ENCODE data around the gene ELAC2. TPM values are rescaled to one million over a fixed set of nuclear protein-coding genes. Genes with fewer than 3 reads are reported as not detected.

ELAC2 gene
- total and polyA plus RNA-seq, 2 donors (not counting 1 experiment from before 2014, with no cell fraction given) = 36.9 to 47.2 TPM

- Histone ChIP-seq H3K9me3 (ENCODE audit: control insufficient read depth, insufficient read depth, low read depth, low read length) (no peaks in the 10 kb centered on the region), H3K9ac (ENCODE audit: insufficient read depth, low read length) (no peak overlapping the region), H3K4me3 (replicated peaks in 1 of 4; ENCODE audit: control extremely low read depth in 1 of 4, insufficient read depth in 1 of 4, low read depth in 3 of 4, low read length in 4 of 4) (no peak overlapping the region), H3K4me1 (ENCODE audit: control insufficient read depth, extremely low read depth, insufficient read depth, low read length) (no peaks in the 10 kb centered on the region), H3K36me3 (ENCODE audit: control insufficient read depth, insufficient read depth, low read length) (peaks cover 28% of the 10 kb centered on the region), H3K4me2 (ENCODE audit: extremely low read depth, insufficient read depth, low read length) (no peak overlapping the region), H3K27ac (ENCODE audit: insufficient read depth, low read length) (no peak overlapping the region), H2AFZ (ENCODE audit: low read length) (no peak overlapping the region), H3K79me2 (ENCODE audit: control insufficient read depth, insufficient read depth, low read length) (no peaks in the 10 kb centered on the region), H4K20me1 (ENCODE audit: control insufficient read depth, extremely low read depth, insufficient read depth, low read length) (no peaks in the 10 kb centered on the region), H3K27me3 (ENCODE audit: control insufficient read depth, insufficient read depth, low read length) (no peaks in the 10 kb centered on the region)
- TF ChIP-seq EZH2 (IDR thresholded peaks at IDR 0.05; ENCODE audit: low read length, missing control alignments) = no peak
- TF ChIP-seq, protein P1, sequence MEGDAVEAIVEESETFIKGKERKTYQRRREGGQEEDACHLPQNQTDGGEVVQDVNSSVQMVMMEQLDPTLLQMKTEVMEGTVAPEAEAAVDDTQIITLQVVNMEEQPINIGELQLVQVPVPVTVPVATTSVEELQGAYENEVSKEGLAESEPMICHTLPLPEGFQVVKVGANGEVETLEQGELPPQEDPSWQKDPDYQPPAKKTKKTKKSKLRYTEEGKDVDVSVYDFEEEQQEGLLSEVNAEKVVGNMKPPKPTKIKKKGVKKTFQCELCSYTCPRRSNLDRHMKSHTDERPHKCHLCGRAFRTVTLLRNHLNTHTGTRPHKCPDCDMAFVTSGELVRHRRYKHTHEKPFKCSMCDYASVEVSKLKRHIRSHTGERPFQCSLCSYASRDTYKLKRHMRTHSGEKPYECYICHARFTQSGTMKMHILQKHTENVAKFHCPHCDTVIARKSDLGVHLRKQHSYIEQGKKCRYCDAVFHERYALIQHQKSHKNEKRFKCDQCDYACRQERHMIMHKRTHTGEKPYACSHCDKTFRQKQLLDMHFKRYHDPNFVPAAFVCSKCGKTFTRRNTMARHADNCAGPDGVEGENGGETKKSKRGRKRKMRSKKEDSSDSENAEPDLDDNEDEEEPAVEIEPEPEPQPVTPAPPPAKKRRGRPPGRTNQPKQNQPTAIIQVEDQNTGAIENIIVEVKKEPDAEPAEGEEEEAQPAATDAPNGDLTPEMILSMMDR (conservative IDR thresholded peaks at IDR 0.05 in 1 of 2, IDR thresholded peaks at IDR 0.05 in 1 of 2; ENCODE audit: low read depth in 1 of 2, low read length in 2 of 2) = no peak
- DNase-seq (ENCODE audit: low read depth in 2 of 2) = no peak
Measured at GRCh38 chr17:12993631-12994030, 24.2 kb downstream of the ELAC2 start.

GRCh38 chr17:12992676-12993075 is 25.2 kb downstream of the ELAC2 start:
- TF ChIP-seq EZH2 (IDR thresholded peaks at IDR 0.05; ENCODE audit: low read length, missing control alignments) = no peak
- TF ChIP-seq, protein P1 (conservative IDR thresholded peaks at IDR 0.05 in 1 of 2, IDR thresholded peaks at IDR 0.05 in 1 of 2; ENCODE audit: low read depth in 1 of 2, low read length in 2 of 2) = no peak
- H3K4me1 ChIP-seq (ENCODE audit: control insufficient read depth, extremely low read depth, insufficient read depth, low read length) = no peaks in the 10 kb centered on the region
- no peak overlapping the region for H3K27ac ChIP-seq (ENCODE audit: insufficient read depth, low read length)
- no peaks in the 10 kb centered on the region for H3K79me2 ChIP-seq (ENCODE audit: control insufficient read depth, insufficient read depth, low read length)
- H3K27me3 ChIP-seq (ENCODE audit: control insufficient read depth, insufficient read depth, low read length) = no peaks in the 10 kb centered on the region
- DNase-seq (ENCODE audit: low read depth in 2 of 2) = no peak
- H4K20me1 ChIP-seq (ENCODE audit: control insufficient read depth, extremely low read depth, insufficient read depth, low read length) = no peaks in the 10 kb centered on the region
- no peak overlapping the region for H2AFZ ChIP-seq (ENCODE audit: low read length)
- H3K4me3 ChIP-seq (replicated peaks in 1 of 4; ENCODE audit: control extremely low read depth in 1 of 4, insufficient read depth in 1 of 4, low read depth in 3 of 4, low read length in 4 of 4) = no peak overlapping the region
- no peak overlapping the region for H3K9ac ChIP-seq (ENCODE audit: insufficient read depth, low read length)
- H3K36me3 ChIP-seq (ENCODE audit: control insufficient read depth, insufficient read depth, low read length) = peaks cover 28% of the 10 kb centered on the region
- H3K9me3 ChIP-seq (ENCODE audit: control insufficient read depth, insufficient read depth, low read depth, low read length) = no peaks in the 10 kb centered on the region
- H3K4me2 ChIP-seq (ENCODE audit: extremely low read depth, insufficient read depth, low read length) = no peak overlapping the region

DNA sequence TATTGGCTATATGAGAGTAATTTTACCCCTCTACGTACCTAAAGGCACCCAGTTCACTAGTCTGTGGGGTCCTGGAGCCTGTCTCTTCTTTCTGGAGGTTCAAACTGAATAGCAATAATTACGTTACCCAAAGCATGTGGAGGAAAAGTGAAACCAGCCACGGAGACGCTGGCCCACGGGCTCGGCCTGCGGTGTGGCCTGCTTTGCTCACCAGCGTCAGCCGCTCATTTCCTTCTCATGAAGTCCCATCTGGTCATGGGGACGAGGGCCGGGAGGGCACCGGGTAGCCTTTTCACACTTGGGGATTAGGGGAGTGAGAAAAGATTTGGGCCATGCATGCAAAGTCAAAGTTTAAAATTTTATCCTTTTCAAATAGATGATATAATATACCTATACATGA is 26.9 kb downstream of the ELAC2 start:
- H3K4me1 ChIP-seq (ENCODE audit: control insufficient read depth, extremely low read depth, insufficient read depth, low read length) = no peaks in the 10 kb centered on the region

More for the DNA sequence above, 26.9 kb downstream of the ELAC2 start:
- H4K20me1 ChIP-seq (ENCODE audit: control insufficient read depth, extremely low read depth, insufficient read depth, low read length) = no peaks in the 10 kb centered on the region
- no peak overlapping the region for H3K4me3 ChIP-seq (replicated peaks in 1 of 4; ENCODE audit: control extremely low read depth in 1 of 4, insufficient read depth in 1 of 4, low read depth in 3 of 4, low read length in 4 of 4)
- H3K79me2 ChIP-seq (ENCODE audit: control insufficient read depth, insufficient read depth, low read length) = no peaks in the 10 kb centered on the region
- H3K9ac ChIP-seq (ENCODE audit: insufficient read depth, low read length) = no peak overlapping the region
- H3K9me3 ChIP-seq (ENCODE audit: control insufficient read depth, insufficient read depth, low read depth, low read length) = no peaks in the 10 kb centered on the region
- H2AFZ ChIP-seq (ENCODE audit: low read length) = no peak overlapping the region
- H3K27me3 ChIP-seq (ENCODE audit: control insufficient read depth, insufficient read depth, low read length) = no peaks in the 10 kb centered on the region
- peaks cover 20% of the 10 kb centered on the region for H3K36me3 ChIP-seq (ENCODE audit: control insufficient read depth, insufficient read depth, low read length)
- H3K27ac ChIP-seq (ENCODE audit: insufficient read depth, low read length) = no peak overlapping the region
- no peak overlapping the region for H3K4me2 ChIP-seq (ENCODE audit: extremely low read depth, insufficient read depth, low read length)
- DNase-seq (ENCODE audit: low read depth in 2 of 2) = no peak
- TF ChIP-seq EZH2 (IDR thresholded peaks at IDR 0.05; ENCODE audit: low read length, missing control alignments) = no peak
- TF ChIP-seq, protein P1 (conservative IDR thresholded peaks at IDR 0.05 in 1 of 2, IDR thresholded peaks at IDR 0.05 in 1 of 2; ENCODE audit: low read depth in 1 of 2, low read length in 2 of 2) = no peak

Measured in fibroblast of lung (primary cell).